ENCODE data around the gene FOSL2. TPM values are rescaled to one million over a fixed set of nuclear protein-coding genes. Genes with fewer than 3 reads are reported as not detected.
A peak's percentile ranks its signal among the peaks of the same experiment; 100 is the strongest.

Gene FOSL2
- total RNA-seq, 1 experiment from 2014 or later, result 61.8 TPM

DNA sequence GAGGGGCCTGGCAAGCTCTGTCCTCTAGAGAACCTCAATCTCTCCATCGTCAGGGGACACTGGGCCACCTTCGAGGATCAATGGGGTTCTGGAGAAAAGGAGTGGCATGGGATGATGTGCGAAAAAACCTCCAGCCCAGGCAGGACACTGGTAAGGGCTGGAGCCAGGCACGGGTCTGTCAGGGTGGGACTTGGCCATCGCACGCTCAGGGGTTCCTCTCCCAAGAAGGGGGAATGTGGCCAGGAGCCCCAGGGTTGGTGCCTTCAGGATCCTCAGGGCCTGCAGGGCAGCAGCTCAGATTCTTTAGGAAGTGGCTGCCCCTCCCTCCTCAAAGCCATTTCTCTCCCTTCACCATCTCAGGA lies 56.4 kb downstream of the FOSL2 start:
- DNase-seq (ENCODE audit: low spot score), result no peak

- no peak for DNase-seq (ENCODE audit: low spot score)
These were observed 57.1 kb downstream of the FOSL2 start for GRCh38 chr2:28449488-28450395.

GRCh38 chr2:28450901-28451565 lies 58.4 kb downstream of the FOSL2 start:
- no peak for DNase-seq (ENCODE audit: low spot score)

DNA sequence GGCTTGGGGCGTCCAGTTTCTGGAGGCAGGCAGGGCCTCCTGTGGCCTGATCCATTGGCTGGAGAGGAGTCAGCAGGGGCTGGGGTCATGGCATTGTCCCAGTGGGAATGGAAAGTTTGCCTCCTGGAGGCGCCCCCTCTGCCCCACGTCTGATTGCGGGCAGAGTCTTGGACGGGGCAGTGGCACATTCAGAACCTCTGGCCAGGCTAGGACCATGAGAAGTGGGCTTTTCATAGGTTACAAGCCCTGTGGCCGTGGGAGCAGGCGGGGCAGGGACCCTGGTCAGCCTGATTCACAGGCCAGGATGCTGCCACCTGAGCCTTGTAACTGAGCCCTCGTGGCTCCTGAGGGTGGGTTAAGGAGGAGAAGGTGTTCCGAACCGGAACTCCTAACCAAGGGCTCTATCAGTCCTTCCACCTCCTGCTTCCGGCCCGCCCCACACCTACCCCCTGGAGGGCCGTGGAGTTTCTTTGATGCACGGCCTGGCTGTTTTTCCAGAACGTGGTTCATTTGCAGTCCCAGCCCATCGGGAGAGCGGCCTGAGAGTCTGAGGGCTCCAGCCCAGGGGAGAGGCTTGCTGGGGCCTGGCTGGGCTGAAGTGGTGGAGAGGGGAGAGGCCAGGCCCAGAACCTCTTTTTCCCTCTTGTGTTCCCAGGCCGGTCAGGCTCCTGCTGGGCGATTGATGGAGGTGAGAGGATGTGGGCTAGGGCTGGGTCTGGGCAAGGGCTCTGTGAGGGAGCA lies 59.3 kb downstream of the FOSL2 start:
- no peak for DNase-seq (ENCODE audit: low spot score)

GRCh38 chr2:28452534-28453081 lies 60.0 kb downstream of the FOSL2 start:
- peak; percentile 77 for DNase-seq (ENCODE audit: low spot score)

DNA sequence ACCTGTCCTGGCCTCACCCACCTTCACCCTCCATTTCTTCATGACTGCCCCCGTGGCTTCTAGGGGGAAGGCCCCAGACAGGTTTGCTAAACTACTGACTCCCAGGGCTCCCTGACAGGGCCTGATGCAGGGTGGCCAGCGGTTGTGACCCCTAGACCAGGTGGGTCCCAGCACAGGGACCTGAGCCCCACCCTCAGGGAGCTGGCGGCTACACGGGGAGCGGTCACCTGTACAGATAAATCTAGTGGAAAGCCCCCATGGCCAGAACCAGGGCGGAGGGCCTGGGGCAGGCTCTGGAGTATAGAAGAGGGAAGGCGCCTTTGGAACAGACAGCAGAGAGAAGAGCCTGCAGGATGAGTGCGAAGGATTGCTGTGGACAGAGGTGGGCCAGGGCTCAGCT lies 60.7 kb downstream of the FOSL2 start:
- DNase-seq (ENCODE audit: low spot score), result no peak

DNA sequence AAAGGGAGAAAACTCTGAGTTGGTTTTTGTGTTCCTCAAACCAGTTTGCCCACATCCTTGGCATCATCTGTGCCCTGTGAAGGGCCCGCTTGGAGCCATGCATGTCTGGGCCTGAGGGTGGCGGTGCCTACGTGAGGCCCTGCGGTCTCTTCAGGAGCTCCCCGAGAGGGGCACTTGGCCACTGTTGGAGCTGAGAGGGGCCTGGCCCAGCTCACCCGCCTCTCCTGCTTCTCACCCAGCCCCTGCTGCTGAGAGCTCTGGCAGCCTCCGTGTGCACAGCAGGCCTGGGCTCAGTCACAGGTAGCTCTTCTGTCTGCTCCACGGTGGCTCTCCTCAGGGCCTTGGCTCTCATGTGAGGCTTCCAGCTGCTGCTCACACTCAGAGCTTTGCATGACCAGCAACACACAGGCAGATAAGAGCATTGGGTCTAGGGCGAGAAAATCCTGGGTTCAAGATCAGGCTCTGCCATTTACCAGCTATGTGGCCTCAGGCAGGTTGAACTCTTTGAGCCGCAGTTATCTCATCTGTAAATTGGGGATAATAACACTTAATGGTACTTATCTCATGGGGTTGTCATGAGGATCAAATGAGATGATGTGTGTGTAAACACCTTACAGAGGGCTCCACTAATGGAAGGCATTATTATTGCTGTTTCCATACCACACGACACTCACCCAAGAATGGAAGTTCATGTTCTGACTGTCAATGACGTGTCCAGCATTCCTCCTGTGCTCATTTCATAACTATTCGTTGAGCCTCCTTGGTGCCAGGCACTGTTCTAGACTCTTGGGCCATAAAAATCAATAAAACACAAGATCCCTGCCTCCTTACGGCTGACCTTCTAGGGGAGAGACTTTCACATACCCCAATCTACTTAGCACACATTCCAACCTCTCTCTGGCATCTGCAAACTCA lies 61.6 kb downstream of the FOSL2 start:
- DNase-seq (ENCODE audit: low spot score), result no peak

- DNase-seq (ENCODE audit: low spot score), result no peak
These were observed 64.6 kb downstream of the FOSL2 start for GRCh38 chr2:28457237-28457636.

DNA sequence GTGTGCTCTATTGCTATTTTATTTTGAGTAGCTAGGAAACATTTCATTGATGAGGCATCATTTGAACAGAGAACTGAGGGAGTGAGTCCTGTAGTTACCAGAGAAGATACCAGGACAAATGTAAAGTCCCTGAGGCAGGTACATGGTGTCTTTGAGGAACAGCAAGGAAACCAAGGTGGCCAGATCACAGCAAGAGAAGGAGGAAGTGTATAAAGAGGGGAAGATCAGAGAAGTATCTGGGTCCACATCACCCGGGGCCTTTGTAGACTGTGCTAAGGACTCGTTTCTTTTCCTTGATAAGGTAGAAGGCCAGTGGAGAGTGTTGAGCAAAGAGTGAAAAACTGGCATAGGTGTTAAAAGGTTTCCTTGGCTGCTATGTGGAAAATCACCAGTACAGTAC lies 68.4 kb downstream of the FOSL2 start:
- DNase-seq (ENCODE audit: low spot score), result no peak

DNA sequence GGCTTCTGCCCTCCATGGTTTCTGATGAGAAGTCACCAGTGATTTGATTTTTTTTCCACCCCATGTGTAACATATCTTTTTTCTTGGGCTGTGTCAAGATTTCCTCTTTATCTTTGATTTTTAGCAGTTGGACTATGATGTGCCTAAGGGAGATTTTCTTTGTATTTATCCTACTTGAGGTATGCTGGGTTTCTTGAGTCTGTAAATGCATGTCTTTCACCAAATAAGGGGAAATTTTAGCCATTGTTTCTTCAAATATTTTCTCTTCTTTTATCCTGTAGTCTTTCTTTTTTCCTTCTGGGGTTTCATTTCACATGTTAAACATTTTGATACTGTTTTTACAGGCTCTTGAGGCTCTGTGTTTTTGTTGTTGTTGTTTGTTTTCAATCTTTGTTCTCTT lies 69.5 kb downstream of the FOSL2 start:
- DNase-seq (ENCODE audit: low spot score), result no peak

GRCh38 chr2:28463211-28463816 lies 70.7 kb downstream of the FOSL2 start:
- no peak for DNase-seq (ENCODE audit: low spot score)

DNA sequence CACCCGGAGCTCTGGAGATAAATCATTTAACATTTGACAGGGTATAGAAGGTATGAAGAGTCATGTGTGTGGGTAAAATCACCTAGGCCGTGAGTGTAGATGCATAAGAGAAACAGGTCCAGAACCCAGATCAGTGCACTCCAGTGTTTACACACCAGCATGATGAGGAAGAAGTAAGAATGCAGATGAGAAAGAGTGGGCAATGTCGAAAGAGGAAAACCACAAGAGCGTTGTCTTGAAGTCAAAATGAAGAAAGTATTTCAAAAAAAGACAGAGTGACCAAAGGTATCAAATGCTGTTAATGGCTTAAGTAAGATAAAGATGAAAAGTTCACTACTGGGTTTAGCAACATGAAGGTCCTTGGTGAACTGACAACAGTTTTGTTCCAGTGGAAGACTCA lies 71.2 kb downstream of the FOSL2 start:
- DNase-seq (ENCODE audit: low spot score), result no peak

GRCh38 chr2:28465148-28465885 lies 72.7 kb downstream of the FOSL2 start:
- DNase-seq (ENCODE audit: low spot score), result no peak

Small RNA genes within 50 kb of the gene (small RNA-seq; reads per million reads assigned to genes)
- not detected for gene AC104695.3
- gene SNRPGP7, result not detected

Other genes with a start within 250 kb of the FOSL2 start
- 0.26 TPM in 1 of 2 replicates, not detected in the other for gene PLB1, start 103.2 kb downstream of the FOSL2 start, total RNA-seq (2014; rRNA removed; shearing (Covaris generic))